ENCODE measurements around the gene C18orf63.

- TF ChIP-seq CTCF (IDR thresholded peaks at IDR 0.05) (no peak), POLR2AphosphoS5 (IDR thresholded peaks at IDR 0.05; ENCODE audit: insufficient read depth in 1 of 2, low read depth in 1 of 2) (no peak)
These were observed 27.6 kb upstream of the C18orf63 start for GRCh38 chr18:74288041-74288440.

All from vagina (tissue), 2 donors.